Measurements from ENCODE around the gene TDRD3.
"Not testable (repeated sequence)": the region's sequence is repeated elsewhere in the genome, so short reads cannot be mapped to it uniquely, and the experiment has no call there.

The TDRD3 gene

DNA sequence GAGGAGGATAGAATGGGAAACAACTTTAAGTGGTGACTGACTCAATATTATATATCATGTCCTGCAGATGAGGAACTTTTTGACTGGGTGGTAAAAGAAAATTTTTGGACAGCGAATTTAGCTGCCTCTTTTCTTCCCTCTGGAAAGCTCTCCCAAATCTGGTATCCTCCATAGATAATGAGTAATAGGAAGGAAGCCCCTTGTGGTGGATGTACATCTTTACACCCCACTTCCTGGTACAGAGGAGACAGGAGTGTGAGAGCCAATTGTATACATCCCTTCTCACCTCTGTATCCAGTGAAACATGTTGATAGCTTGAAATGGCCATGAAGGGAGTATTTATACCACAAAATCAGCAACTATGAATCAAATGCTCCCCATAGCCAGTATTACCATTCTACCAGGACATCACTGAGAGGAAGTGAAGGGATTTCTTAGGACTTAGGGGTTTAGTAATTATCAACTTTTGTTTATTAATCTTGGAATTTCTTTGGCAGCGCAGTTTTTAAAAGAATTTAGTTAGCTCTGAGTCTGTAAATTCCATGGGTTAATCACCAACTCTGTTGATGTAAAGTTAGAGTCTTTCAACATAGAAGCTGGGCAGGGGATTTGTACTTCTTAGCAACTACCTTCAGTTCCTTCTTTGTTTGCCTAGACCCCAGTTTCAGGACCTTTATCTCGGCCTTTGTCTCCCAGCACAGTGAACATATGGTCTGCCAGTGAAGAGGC lies 17.0 kb upstream of the TDRD3 start:
- no peaks in the 10 kb centered on the region for H3K9me3 ChIP-seq
- no peaks in the 10 kb centered on the region for H3K27me3 ChIP-seq (ENCODE audit: low read depth)
- H3K4me1 ChIP-seq: no peaks in the 10 kb centered on the region
- peak in 1 of 2 experiments; percentile 27 for DNase-seq (ENCODE audit: low spot score in 2 of 2)
- H3K4me3 ChIP-seq: no peak overlapping the region
- in situ Hi-C loops (cut with MboI; ENCODE audit: low sequenced_read_pairs): no loop called here
- H3K36me3 ChIP-seq (replicated peaks): no peaks in the 10 kb centered on the region

DNA sequence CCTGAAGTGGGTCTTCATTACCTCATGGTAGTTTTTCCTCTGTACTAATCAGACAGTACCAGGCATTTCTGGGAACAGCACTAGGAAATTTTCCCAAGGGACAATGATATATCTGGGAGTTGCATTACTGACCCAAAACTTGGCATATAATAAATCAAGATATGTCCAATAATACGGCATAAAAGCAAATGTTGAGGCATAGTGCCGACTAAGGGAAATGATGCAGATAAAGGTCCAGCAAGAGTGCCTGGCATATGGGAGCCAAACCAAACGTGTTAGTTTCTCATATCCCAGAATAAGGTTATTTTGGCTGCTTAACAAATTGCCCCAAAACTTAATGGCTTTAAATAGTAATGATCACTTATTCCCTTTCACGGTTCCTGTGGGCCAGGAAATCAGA lies 12.1 kb upstream of the TDRD3 start:
- Histone ChIP-seq H3K27me3 (ENCODE audit: low read depth) (no peaks in the 10 kb centered on the region), H3K4me1 (no peaks in the 10 kb centered on the region), H3K4me3 (no peak overlapping the region), H3K9me3 (no peaks in the 10 kb centered on the region), H3K36me3 (replicated peaks) (no peaks in the 10 kb centered on the region)
- in situ Hi-C loops (cut with MboI; ENCODE audit: low sequenced_read_pairs): no loop called here
- no peak for DNase-seq (ENCODE audit: low spot score in 2 of 2)

DNA sequence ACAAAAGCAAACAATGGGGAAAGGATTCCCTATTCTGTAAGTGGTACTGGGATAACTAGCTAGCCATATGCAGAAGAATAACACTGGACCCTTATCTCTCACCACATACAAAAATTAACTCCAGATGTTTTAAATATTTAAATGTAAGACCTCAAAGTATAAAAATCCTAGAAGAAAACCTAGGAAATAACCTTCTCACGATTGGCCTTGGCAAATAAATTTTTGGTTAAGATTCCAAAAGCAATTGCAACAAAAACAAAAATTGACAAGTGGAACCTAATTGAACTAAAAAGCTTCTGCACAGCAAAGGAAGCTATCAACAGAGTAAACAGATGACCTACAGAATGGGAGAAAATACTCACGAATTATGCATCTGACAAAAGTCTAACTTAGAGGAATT lies 10.8 kb upstream of the TDRD3 start:
- Histone ChIP-seq H3K4me1 (no peaks in the 10 kb centered on the region), H3K4me3 (no peak overlapping the region), H3K9me3 (no peaks in the 10 kb centered on the region), H3K27me3 (ENCODE audit: low read depth) (no peaks in the 10 kb centered on the region), H3K36me3 (replicated peaks) (no peaks in the 10 kb centered on the region)
- in situ Hi-C loops (cut with MboI; ENCODE audit: low sequenced_read_pairs): no loop called here
- no peak for DNase-seq (ENCODE audit: low spot score in 2 of 2)

DNA sequence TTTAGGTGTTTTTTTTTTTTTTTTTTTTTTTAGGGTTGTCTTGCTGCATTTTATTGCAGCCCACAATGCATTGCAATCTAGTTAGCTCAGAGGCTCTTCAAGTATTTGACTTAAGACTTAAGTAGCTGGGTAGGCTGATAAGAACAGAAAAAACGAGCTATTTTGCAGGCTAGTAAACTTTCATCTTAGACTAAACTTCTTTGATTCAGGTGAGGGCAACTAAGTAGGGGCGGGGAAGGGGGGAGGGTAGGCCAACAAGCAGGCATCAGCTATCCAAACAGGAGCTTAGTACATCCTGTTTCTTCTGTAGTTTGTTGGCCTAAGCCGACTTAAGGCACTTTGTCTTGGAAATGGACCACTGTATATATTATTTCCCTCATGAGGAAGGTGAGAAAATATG lies 4.9 kb upstream of the TDRD3 start:
- Histone ChIP-seq H3K9me3 (no peaks in the 10 kb centered on the region), H3K36me3 (replicated peaks) (no peaks in the 10 kb centered on the region), H3K27me3 (ENCODE audit: low read depth) (no peaks in the 10 kb centered on the region), H3K4me1 (peaks cover 7% of the 10 kb centered on the region), H3K4me3 (no peak overlapping the region)
- in situ Hi-C loops (cut with MboI; ENCODE audit: low sequenced_read_pairs): no loop called here
- no peak for DNase-seq (ENCODE audit: low spot score in 2 of 2)

DNA sequence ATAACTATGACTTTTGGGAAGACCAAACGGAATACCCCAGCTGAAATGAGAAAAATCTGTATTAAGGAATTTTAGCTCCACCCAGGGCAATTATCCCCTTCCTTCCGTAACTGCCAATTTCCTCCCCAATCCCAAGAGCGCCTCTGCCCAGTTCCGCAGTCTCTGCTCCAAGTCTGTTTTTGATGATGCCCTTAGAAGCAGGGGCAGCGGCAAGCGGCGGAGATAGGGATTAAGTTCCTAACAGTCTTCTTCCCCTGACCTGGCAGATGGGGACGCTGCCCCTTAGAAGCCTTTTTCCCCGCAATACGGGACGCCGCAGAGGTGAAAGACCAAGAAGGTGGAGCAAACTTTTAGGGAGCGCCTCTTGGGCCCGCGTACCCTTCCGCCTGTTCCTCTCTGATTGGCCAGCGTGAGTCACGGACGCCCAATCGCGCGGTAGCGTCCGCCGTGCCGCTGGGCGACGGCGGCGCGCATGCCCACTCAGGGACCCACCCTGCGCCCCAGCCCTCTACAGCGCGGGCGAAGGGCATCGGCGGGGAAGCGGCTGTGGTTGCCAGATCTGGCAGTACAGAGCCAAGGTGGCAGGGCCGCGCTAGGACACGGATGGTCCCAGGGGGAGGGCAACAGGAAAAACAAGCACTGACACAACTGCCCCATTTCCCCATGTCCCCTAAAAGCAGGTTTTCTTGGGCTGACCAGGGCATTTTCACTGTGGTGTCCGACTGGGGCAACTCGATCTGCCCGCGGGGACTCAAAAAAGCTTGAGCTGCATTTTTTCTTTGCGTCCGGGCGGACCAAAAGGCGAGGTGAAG lies 843 bp upstream of the TDRD3 start:
- Histone ChIP-seq H3K4me3 (peak overlapping the region; percentile 54), H3K4me1 (peaks cover 26% of the 10 kb centered on the region), H3K27me3 (ENCODE audit: low read depth) (no peaks in the 10 kb centered on the region), H3K9me3 (no peaks in the 10 kb centered on the region), H3K36me3 (replicated peaks) (no peaks in the 10 kb centered on the region)
- DNase-seq (ENCODE audit: low spot score in 2 of 2): peak; percentile 91
- in situ Hi-C loops (cut with MboI; ENCODE audit: low sequenced_read_pairs): no loop called here

DNA sequence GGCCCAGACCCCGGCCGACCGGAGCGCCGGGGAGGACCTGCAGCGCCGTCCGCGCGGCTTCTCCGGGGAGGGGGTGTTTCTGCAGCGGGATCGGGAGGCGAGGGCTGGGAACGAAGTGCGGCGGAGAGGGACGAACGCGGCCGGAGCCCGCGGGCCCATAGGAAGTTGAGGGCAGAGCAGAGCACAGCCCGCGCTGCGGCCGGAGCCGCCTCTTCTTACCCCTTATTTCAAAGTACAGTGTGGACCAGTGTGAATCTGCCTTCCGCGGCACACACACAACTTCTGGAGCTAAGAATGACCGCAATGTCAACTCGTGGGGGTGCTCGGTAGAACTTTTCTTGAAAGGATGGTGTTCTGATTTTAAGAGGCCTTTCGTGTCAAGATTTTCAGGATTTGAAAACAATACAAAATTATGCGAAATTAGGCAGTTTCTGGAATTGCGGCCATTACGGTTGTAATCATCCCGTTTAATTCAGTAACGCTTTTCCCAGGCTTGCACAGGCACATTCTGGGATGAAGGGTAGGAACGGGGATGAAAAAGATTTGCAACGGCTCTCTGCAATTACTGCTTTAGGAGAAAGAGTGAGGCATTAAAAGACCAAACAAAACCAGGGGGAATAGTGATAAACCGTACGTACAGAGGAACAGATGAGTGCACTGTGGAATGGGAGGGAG lies 821 bp downstream of the TDRD3 start:
- no peaks in the 10 kb centered on the region for H3K9me3 ChIP-seq
- H3K4me3 ChIP-seq: peak overlapping the region; percentile 54
- peak; percentile 40 to 72 for DNase-seq (ENCODE audit: low spot score in 2 of 2)
- H3K4me1 ChIP-seq: peaks cover 26% of the 10 kb centered on the region
- in situ Hi-C loops (cut with MboI; ENCODE audit: low sequenced_read_pairs): no loop called here
- H3K27me3 ChIP-seq (ENCODE audit: low read depth): no peaks in the 10 kb centered on the region
- H3K36me3 ChIP-seq (replicated peaks): no peaks in the 10 kb centered on the region

DNA sequence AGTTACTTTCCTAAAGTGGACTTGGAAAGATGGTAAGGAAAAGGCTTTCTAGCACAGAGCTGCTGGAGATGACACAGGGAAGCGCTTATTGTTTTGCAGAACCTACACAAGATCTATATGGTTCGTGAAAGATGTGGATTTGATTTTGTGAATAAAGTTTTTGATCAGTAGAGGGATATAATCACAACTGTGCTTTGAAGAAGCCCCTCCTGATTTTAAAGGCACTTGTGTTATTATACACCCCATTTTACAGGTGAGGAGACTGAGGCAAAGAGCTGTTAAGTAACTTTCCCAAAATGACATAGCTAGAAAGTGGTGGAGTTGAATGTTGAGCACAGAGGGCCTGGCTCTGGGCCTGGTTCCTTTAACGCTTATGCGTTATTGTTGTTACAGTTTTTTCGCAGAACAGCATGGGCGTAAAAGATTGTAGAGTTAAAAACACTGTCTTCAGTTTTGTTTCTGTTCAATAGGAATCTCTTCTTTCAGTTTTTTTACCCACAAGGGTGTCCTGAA lies 1.4 kb downstream of the TDRD3 start:
- DNase-seq (ENCODE audit: low spot score in 2 of 2): peak in 1 of 2 experiments; percentile 33
- H3K27me3 ChIP-seq (ENCODE audit: low read depth): no peaks in the 10 kb centered on the region
- in situ Hi-C loops (cut with MboI; ENCODE audit: low sequenced_read_pairs): no loop called here
- H3K4me3 ChIP-seq: peak overlapping the region; percentile 54
- peaks cover 26% of the 10 kb centered on the region for H3K4me1 ChIP-seq
- H3K9me3 ChIP-seq: no peaks in the 10 kb centered on the region
- H3K36me3 ChIP-seq (replicated peaks): no peaks in the 10 kb centered on the region

DNA sequence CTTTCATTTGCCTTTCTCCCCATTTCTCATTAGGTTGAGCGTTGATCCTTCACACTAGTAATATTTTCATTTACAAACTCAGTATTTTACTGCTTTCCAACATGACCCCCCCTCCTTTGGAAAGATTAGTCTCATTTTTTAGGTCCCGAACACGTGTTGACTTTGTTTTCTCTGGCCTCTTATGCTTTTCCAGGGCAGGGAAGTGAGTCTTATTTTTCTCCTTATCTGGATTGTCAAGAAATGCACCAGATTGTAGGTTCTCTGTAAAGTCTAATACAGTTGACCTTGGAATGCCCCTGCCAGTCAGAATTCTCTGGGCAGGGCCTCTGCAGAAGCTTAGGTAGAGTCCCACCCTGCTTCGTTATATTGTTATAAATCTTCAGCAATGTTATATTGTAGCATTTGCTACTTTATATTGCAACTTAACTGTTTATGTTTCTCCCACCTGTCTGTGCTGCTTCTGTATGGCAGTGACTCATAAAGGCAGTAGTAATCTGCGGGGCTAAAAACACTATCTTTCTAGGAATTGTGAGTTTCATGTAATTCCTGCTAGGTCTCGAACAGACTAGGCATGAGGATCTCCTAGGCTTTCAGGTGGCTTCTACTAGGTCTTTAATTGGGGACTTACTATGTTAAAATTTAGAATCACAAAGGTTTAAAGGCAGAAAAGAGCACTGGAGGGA lies 2.0 kb downstream of the TDRD3 start:
- peaks cover 26% of the 10 kb centered on the region for H3K4me1 ChIP-seq
- H3K36me3 ChIP-seq (replicated peaks): no peaks in the 10 kb centered on the region
- H3K9me3 ChIP-seq: no peaks in the 10 kb centered on the region
- in situ Hi-C loops (cut with MboI; ENCODE audit: low sequenced_read_pairs): no loop called here
- peak in 1 of 2 experiments; percentile 10 for DNase-seq (ENCODE audit: low spot score in 2 of 2)
- H3K4me3 ChIP-seq: peak overlapping the region; percentile 54
- H3K27me3 ChIP-seq (ENCODE audit: low read depth): no peaks in the 10 kb centered on the region

DNA sequence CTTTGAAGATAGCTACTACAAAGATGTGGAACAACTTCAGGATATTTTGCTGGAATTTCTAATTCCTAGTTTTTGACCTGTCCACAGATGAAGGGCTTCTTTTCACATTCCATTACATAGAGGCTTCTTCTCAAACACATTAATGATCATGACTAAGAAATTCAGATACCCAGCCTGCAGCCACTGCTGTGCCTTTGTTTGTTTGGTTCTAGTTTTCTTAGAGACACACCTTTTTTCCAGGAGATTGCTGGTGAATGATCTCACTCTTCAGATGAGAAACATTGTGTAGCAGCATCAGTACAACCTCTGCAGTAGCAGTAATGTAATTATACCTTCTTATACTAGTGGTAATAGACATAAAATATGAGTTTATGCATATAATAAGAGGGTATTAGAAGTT lies 5.0 kb downstream of the TDRD3 start:
- H3K36me3 ChIP-seq (replicated peaks): no peaks in the 10 kb centered on the region
- no peak for DNase-seq (ENCODE audit: low spot score in 2 of 2)
- in situ Hi-C loops (cut with MboI; ENCODE audit: low sequenced_read_pairs): no loop called here
- no peaks in the 10 kb centered on the region for H3K27me3 ChIP-seq (ENCODE audit: low read depth)
- H3K4me3 ChIP-seq: no peak overlapping the region
- peaks cover 19% of the 10 kb centered on the region for H3K4me1 ChIP-seq
- H3K9me3 ChIP-seq: no peaks in the 10 kb centered on the region

DNA sequence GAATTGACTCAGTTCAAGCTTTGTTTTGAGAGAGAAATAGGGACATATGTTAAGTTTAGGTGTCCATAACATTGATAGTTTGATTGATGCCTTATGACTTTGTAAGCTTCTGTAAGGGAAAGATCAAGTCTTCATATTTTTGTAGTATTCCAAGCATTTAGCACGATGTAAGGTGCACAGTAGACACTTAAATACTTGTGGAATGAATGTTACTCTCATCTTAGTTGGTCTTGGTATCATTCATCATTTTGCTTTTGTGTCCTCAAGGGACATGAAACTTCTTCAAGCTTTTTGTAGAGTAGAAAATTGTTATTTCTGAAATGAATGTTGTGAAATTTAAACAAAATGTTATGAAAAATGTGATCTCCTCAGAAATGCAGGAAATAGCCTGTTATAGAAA lies 10.1 kb downstream of the TDRD3 start:
- no peaks in the 10 kb centered on the region for H3K27me3 ChIP-seq (ENCODE audit: low read depth)
- no peak for DNase-seq (ENCODE audit: low spot score in 2 of 2)
- in situ Hi-C loops (cut with MboI; ENCODE audit: low sequenced_read_pairs): no loop called here
- no peaks in the 10 kb centered on the region for H3K36me3 ChIP-seq (replicated peaks)
- no peaks in the 10 kb centered on the region for H3K9me3 ChIP-seq
- H3K4me3 ChIP-seq: no peak overlapping the region
- no peaks in the 10 kb centered on the region for H3K4me1 ChIP-seq

DNA sequence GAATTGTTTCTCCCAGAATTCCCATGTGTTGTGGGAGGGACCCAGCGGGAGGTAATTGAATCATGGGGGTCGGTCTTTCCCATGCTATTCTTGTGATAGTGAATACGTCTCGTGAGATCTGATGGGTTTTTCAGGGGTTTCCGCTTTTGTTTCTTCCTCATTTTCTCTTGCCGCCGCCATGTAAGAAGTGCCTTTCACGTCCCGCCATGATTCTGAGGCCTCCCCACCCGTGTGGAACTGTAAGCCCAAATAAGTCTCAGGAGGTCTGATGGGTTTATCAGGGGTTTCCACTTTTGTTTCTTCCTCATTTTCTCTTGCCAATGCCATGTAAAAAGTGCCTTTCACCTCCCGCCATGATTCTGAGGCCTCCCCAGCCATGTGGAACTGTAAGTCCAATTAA lies 10.8 kb downstream of the TDRD3 start:
- in situ Hi-C loops (cut with MboI; ENCODE audit: low sequenced_read_pairs); DNase-seq (ENCODE audit: low spot score in 2 of 2): not testable (repeated sequence)

DNA sequence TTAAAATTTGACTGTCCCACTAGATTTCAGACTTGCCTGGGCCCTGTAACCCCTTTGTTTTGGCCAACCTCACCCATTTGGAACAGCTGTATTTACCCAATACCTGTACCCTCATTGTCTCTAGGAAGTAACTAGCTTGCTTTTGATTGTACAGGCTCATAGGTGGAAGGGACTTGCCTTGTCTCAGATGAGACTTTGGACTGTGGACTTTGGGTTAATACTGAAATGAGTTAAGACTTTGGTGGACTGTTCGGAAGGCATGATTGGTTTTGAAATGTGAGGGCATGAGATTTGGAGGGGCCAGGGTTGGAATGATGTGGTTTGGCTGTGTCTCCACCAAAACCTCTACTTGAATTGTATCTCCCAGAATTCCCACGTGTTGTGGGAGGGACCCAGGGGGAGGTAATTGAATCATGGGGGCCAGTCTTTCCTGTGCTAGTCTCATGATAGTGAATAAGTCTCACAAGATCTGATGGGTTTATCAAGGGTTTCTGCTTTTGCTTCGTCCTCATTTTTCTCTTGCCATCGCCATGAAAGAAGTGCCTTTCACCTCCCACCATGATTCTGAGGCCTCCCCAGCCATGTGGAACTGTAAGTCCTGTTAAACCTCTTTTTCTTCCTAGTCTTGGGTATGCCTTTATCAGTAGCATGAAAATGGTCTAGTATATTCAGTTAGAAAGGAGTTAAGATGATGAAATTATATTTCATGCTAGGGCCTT lies 12.7 kb downstream of the TDRD3 start:
- H3K9me3 ChIP-seq; H3K4me3 ChIP-seq; DNase-seq (ENCODE audit: low spot score in 2 of 2); in situ Hi-C loops (cut with MboI; ENCODE audit: low sequenced_read_pairs); H3K36me3 ChIP-seq (replicated peaks); H3K27me3 ChIP-seq (ENCODE audit: low read depth); H3K4me1 ChIP-seq: not testable (repeated sequence)

More for the DNA sequence above, 10.8 kb downstream of the TDRD3 start:
- not testable (repeated sequence) for H3K4me1 ChIP-seq; H3K4me3 ChIP-seq; H3K9me3 ChIP-seq; H3K27me3 ChIP-seq (ENCODE audit: low read depth); H3K36me3 ChIP-seq (replicated peaks)

DNA sequence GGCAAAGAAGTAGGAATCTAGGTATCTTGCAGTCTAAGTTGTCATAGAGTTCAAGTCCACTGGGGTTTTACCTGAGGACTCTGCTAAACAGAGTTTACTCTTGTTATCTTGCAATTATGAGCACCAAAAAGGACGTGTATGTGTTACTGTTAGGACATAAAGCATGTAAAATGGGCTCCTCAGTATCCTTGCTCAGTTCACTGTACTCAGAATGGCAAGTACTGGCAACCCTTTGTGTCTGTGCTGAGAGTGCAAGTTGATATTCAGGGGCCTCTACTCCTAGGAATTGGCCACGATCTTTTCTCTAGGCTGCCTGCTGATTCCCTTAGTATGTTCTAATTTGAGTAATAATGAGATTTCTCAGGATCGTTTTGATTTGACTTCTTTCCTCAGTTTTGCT lies 13.3 kb downstream of the TDRD3 start:
- Histone ChIP-seq H3K36me3 (replicated peaks) (no peaks in the 10 kb centered on the region), H3K27me3 (ENCODE audit: low read depth) (no peaks in the 10 kb centered on the region), H3K4me3 (no peak overlapping the region), H3K4me1 (no peaks in the 10 kb centered on the region), H3K9me3 (no peaks in the 10 kb centered on the region)
- in situ Hi-C loops (cut with MboI; ENCODE audit: low sequenced_read_pairs): no loop called here
- no peak for DNase-seq (ENCODE audit: low spot score in 2 of 2)
